Right lobe of liver (tissue), 4 donors: ENCODE data around the gene ZNF644.
"Not testable (repeated sequence)": the region's sequence is repeated elsewhere in the genome, so short reads cannot be mapped to it uniquely, and the experiment has no call there.

ENCODE experiments used
- CTCF ChIP-seq, 4 donors: fragments of 200-600 bp in 3 of 4; fragments of 450-650 bp in 1 of 4; IDR thresholded peaks; one replicate each; pipeline versions ENCODE4 v1.5.1 to v1.8.0; 2016 to 2022; ENCODE audit warnings: antibody characterized with exemption in 4 of 4, mild to moderate bottlenecking in 2 of 4
- POLR2A ChIP-seq: fragments of 450-650 bp; IDR thresholded peaks from one replicate; pipeline ENCODE4 v1.6.1; 2017; ENCODE audit warnings: antibody characterized with exemption, mild to moderate bottlenecking
- donor health status: DM: no; HTN: no; CAD: no.
- donor health status: DM: no; HTN: no; CAD: no.
- donor health status: DM: no; HTN: yes; CAD: no.

- TF ChIP-seq POLR2A; CTCF (IDR thresholded peaks at IDR 0.05): not testable (repeated sequence)
Measured at GRCh38 chr1:90893679-90894078, 128.2 kb downstream of the ZNF644 start.
